BE2C (cell line): ENCODE data around the gene ZNF641.
A peak's percentile ranks its signal among the peaks of the same experiment; 100 is the strongest.
"Not testable (repeated sequence)": the region's sequence is repeated elsewhere in the genome, so short reads cannot be mapped to it uniquely, and the experiment has no call there.

Source experiments
- DNase-seq: peaks from one replicate; pipeline ENCODE4 v3.0.0-alpha.2; 2020
- H3K27me3 ChIP-seq: fragments of 250-450 bp; sonication (Bioruptor Pico); 2 replicates; pipeline ENCODE4 v1.5.1; 2020; ENCODE audit warnings: mild to moderate bottlenecking
- H3K36me3 ChIP-seq: fragments of 250-450 bp; sonication (Bioruptor Pico); 2 replicates; pipeline ENCODE4 v1.5.1; 2020; ENCODE audit warnings: mild to moderate bottlenecking
- H3K4me1 ChIP-seq: fragments of 250-450 bp; sonication (Bioruptor Pico); 2 replicates; pipeline ENCODE4 v1.5.1; 2020
- H3K4me3 ChIP-seq: 2 replicates; pipeline ENCODE4 v1.5.1; 2011; ENCODE audit warnings: low read depth, low read length
- H3K9me3 ChIP-seq: fragments of 250-450 bp; sonication (Bioruptor Pico); 2 replicates; pipeline ENCODE4 v1.5.1; 2020
- TF ChIP-seq, protein P1 (sequence below): IDR thresholded peaks from 2 replicates; pipeline ENCODE4 v1.5.1; 2012; ENCODE audit warnings: mild to moderate bottlenecking, low read depth, low read length

The ZNF641 gene

DNA sequence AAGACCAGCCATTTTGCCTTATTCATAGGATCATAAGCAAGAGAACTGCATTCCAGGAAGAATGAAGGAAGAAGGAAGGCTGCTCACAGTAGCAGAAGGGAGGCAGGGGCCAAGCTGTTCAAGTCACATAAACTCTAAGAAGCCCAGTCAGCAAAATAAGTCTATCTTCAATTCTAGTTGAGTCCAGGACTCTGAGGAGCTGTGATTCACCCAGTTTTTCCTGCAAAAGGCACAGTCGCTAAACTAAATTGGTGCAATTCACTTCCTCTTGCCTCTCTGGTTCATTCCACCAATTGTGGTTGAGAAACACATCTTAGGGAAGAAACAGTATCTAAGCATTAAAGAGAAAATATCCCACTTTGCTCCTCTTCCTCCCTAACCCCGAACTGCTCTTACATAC, 9.8 kb downstream of the ZNF641 start:
- no peaks in the 10 kb centered on the region for H3K4me1 ChIP-seq
- H3K36me3 ChIP-seq: no peaks in the 10 kb centered on the region
- TF ChIP-seq, protein P1, sequence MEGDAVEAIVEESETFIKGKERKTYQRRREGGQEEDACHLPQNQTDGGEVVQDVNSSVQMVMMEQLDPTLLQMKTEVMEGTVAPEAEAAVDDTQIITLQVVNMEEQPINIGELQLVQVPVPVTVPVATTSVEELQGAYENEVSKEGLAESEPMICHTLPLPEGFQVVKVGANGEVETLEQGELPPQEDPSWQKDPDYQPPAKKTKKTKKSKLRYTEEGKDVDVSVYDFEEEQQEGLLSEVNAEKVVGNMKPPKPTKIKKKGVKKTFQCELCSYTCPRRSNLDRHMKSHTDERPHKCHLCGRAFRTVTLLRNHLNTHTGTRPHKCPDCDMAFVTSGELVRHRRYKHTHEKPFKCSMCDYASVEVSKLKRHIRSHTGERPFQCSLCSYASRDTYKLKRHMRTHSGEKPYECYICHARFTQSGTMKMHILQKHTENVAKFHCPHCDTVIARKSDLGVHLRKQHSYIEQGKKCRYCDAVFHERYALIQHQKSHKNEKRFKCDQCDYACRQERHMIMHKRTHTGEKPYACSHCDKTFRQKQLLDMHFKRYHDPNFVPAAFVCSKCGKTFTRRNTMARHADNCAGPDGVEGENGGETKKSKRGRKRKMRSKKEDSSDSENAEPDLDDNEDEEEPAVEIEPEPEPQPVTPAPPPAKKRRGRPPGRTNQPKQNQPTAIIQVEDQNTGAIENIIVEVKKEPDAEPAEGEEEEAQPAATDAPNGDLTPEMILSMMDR: no peak
- no peak overlapping the region for H3K4me3 ChIP-seq
- H3K27me3 ChIP-seq: peaks cover 5% of the 10 kb centered on the region
- DNase-seq: no peak
- H3K9me3 ChIP-seq: no peaks in the 10 kb centered on the region

DNA sequence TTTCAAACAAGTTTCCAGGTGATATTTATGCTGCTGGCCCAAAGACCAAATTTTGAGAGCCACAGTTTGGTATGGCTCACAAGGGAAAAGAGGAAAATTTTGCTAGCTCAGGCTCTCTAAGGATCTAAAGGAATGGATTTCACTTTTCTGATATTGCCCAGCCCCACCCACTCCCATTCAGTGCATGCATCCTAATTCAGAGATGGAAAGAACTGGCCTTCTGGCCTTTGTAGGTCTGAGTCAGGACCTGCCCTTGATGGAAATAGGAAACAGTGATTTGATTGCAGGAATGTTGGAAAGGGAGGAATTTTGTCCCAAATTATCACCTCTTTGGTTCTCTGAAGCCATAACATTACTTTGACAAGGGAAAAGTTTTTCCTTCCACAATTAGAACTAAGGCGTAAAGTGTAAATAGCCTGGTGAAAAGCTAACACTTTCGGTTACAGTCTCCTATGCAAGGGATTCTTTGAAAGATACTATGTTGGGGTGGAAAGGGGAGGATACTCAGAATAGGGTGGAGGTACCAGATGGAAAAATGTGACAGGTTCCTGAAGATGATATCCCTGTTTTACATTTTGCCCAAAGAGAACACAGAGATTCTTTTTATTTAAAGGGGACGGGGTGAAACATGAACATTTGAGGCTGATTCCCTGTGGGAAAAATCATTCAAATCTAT, 11.1 kb downstream of the ZNF641 start:
- TF ChIP-seq, protein P1: no peak
- Histone ChIP-seq H3K4me1 (no peaks in the 10 kb centered on the region), H3K9me3 (no peaks in the 10 kb centered on the region), H3K36me3 (no peaks in the 10 kb centered on the region), H3K27me3 (peaks cover 5% of the 10 kb centered on the region), H3K4me3 (no peak overlapping the region)
- DNase-seq: no peak

DNA sequence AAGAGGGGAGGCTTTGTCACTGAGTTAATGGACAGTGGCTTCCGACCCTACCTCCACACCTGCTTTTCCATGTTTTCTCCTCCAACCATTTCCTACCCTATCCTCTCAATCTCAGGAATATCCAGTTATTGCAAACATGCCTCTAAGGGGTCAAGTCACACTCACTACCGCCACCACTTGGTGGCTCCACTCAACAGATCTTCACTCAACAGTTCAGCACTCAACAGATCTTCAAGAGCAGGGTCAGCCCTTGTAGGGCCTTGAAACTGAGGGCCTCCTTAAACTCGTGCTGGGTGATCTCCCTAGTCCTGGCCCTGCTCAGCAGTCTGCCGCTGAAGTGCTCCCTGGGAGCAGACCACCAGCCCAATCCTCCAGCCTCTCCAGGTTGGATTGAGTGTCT, 14.2 kb downstream of the ZNF641 start:
- Histone ChIP-seq H3K36me3 (no peaks in the 10 kb centered on the region), H3K27me3 (peaks cover 4% of the 10 kb centered on the region), H3K4me1 (no peaks in the 10 kb centered on the region), H3K4me3 (no peak overlapping the region), H3K9me3 (no peaks in the 10 kb centered on the region)
- TF ChIP-seq, protein P1: peak; percentile 37
- no peak for DNase-seq

DNA sequence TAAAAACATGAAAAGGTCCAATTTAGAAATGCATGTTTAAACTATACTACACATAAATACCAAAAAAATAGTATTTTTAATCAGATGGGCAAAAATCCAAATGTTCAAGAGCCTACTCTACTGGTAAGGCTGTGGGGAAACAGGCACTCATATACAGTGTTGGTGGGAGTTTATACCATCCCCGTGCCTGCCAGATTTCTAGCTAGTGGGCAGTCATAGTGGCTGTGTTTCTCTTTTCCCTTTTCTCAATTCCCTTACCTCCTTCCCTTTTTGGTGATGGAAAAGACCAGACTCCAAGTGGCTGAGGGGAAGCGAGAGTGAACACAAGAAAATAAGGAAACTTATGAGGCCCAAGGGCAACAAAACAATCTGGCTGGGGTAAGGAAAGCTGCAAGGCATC, 14.7 kb downstream of the ZNF641 start:
- H3K27me3 ChIP-seq: no peaks in the 10 kb centered on the region
- H3K36me3 ChIP-seq: no peaks in the 10 kb centered on the region
- no peaks in the 10 kb centered on the region for H3K4me1 ChIP-seq
- TF ChIP-seq, protein P1: no peak
- no peak overlapping the region for H3K4me3 ChIP-seq
- H3K9me3 ChIP-seq: no peaks in the 10 kb centered on the region
- DNase-seq: no peak

DNA sequence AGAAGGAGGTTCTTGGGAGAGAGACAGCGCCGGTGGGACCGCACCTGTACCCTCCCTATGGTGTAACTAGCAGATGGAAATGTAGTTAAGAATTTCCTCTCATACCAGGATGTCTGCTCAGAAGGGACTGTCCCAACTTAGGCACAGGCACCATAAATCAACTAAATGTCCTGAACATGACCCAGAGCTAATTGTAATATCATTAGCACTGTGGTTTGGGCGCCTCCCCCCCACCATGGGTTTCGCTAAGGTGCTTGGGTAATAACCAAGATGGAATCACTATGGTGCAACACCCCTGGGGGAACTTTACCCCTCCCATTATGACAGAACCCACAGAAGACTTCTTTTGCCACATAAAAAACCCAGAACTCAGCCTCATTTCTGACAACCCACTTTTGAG, 15.9 kb downstream of the ZNF641 start:
- Histone ChIP-seq H3K27me3 (no peaks in the 10 kb centered on the region), H3K4me1 (no peaks in the 10 kb centered on the region), H3K4me3 (no peak overlapping the region), H3K36me3 (no peaks in the 10 kb centered on the region), H3K9me3 (no peaks in the 10 kb centered on the region)
- TF ChIP-seq, protein P1: no peak
- no peak for DNase-seq

DNA sequence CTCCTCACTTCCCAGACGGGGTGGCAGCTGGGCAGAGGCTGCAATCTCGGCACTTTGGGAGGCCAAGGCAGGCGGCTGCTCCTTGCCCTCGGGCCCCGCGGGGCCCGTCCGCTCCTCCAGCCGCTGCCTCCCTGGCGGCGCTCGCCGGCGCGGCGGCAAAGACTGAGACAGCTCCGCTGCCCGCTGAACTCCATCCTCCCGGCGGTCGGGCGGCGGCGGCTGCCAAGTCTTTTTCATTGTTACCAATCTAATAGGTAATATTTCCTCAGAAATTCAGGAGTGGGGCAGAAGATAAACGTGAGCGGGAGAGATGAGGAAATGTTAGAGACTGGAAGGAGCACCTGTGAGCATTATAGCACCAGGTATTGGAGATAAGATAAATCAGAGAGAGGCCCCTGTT, 17.0 kb downstream of the ZNF641 start:
- not testable (repeated sequence) for H3K27me3 ChIP-seq, DNase-seq, H3K36me3 ChIP-seq, H3K4me1 ChIP-seq, H3K4me3 ChIP-seq, H3K9me3 ChIP-seq
